GM21737 (cell line): ENCODE data around the gene PRICKLE2.

Experiments
- ATAC-seq: cut with Tn5 transposase; IDR thresholded peaks from one replicate; pipeline ENCODE4 v1.9.1; 2021; ENCODE audit warnings: mild to moderate bottlenecking, moderate library complexity; ENCODE audit not compliant: unreplicated experiment

The PRICKLE2 gene

DNA sequence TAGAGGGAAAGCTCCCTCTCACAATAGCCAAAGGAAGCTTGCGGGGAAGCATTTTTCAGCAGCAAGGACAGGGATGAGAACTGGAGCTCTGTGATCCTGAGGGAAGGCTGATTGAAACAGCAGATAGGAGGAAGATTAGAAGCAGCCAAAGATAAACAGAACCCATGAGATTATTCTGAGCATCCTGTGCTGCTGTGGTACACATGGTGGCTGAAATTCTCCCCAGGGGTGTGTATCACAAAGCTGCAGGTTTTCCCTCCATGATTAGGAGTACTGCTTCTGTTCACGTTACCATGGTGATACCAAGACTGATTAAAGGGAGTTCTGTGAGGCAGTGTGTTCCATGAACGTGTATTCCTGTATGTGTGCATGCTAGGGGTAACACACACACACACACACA, 171.7 kb downstream of the PRICKLE2 start:
- no peak for ATAC-seq

DNA sequence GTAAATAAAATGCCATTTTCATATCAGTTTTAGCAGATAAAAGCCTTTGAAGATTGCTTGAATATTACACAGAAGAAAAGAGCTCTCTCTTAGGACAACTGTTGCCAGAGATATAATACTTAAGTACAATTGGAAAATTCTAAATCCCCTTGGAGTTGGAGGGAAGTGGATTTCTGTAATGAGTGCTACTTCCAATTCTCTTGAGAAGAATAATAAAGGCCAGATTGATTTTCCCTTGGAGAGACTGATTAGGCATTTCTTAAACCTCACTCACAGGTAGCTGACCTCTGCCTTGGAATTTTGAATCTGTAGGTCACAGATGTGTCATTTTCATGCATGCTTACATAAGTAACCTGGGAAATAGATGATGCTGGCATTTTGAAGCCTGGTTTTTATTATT, 172.1 kb downstream of the PRICKLE2 start:
- ATAC-seq, result no peak

DNA sequence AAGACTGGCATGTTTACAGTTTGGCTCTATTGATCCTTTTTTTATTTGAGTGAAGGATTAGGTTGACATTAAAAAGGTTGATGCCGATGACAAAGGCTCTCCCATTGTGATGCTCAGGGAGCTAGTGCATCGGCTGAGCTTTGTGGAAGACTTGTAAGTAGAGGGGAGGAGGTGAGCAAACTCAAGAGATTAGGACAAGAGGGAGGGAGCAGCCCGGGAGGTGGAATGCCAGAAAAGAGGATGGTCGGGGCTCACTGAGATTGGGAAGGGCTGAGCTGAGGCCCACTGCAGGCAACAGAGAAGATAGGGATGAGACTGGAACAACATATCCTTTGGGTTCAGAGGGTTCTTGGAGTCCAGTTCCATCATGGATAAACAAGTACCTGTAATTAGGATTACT, 175.4 kb downstream of the PRICKLE2 start:
- ATAC-seq, result no peak

DNA sequence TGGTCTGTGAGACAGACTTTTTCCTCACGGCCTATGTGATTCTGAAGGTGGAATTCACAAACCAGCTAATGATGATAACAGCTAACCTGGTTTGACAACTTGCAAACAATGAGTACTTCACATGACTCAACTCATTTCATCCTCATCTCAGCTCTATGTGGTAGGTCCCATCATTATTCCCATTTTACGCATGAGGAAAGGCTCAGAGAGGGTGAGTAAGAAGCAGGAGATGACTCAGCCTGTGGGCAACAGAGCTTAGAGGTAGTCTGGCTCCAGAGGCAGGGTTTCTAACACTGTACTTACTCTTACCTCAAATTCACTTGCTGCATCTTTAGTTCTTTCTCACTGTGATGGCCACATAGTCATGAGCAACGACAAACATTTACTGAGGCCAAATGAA, 176.1 kb downstream of the PRICKLE2 start:
- ATAC-seq, result no peak

DNA sequence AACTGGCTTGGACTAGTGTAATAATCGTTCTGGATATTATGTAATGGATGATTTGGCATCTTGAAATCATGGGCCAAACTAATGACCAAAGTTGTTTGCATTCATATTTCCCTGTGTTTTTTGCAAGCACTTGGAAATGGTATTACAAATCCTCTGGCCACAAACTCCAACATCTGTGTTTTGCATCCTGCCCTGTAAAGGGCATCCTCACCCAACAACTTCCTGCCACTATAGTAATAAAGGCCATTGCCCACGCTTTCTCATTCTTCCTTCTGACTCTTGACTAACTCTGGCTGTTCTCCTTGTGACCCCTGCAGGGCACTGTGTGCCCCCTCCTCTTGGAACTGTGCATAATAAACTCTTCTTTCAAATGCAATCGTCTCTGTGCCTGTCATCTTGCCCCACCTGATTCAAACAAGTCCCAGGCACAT, 176.6 kb downstream of the PRICKLE2 start:
- no peak for ATAC-seq

DNA sequence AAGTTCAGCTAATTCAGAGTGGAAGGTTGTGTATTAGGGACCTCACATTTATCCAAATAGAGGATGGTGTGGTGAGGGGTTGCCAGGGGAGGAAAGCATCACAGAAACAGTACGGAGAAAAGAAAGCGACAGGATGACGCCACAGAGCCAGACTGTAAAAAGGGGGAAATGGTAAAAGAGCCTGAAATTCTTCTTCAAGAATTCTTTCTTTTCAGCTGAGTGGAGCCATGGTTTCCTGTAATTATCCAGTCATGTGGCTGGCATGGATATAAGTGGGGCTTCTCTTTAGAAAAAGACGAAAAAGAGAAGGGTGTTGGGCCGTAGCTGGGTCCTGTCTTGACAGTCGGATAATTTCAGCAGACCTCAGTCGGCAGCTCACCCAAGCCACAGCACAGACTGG, 177.5 kb downstream of the PRICKLE2 start:
- ATAC-seq, result no peak

DNA sequence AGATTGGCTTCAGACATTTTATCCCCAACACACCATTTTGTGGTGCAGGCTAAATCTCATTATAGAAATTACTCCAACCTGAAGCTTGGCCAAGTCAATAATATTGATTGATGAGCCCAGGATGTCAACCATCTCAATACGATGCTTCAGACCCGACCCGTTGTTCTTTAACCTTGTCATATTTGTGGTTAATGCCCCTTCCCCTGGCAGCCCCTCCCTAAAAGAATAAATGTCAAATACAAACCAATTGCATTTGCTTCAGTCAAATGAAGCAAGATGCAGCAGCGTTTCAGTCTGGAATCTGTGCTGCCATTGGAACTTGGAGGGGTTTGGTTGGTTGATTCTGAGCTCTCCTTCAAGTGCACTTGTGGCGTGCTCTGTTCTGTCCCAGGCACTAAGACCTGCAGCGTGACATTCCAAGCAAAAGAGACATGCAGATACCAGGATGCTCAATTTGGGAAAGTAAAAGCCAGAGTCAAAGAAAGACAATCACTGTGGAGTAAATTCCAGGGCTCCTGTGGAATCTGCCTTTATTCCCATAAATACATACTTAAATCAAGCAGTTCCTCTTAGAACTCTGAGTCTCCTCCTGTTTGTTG, 178.2 kb downstream of the PRICKLE2 start:
- ATAC-seq, result no peak

DNA sequence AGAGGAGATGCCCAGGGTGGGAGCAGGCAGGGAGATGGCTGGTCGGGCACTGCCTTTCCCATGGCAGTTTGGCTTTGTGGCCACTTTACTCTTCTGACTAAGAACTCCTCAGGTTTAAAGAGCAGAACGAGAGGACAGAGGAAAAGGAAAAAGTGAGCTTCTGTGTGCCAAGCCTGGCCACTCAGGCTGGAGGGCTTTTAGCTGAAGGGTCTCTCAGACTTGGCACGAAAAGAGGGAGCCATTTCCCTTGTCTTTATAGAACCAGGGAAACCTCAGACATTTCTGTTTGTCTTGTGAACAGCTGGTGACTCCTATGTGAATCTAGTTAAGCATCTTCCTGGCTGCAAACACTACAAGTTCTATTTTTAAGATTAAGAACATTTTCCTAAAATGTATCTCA, 178.7 kb downstream of the PRICKLE2 start:
- no peak for ATAC-seq

DNA sequence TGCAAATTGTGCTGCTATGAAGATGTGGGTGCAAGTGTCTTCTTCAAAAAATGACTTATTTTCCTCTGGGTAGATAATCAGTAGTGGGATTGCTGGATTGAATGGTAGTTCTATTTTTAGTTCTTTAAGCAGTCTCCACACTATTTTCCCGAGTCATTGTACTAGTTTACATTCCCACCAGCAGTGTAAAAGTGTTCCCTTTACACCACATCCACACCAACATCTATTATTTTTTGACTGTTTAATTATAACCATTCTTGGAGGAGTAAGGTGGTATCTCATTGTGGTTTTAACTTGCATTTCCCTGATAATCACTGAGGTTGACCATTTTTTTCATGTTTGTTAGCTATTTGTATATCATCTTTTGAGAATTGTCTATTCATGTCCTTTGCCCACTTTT, 182.3 kb downstream of the PRICKLE2 start:
- ATAC-seq, result no peak
